Central memory CD8-positive, alpha-beta T cell (primary cell): ENCODE measurements around the gene NKX2-1.

Source experiments
- ATAC-seq: fragments of 150-1000 bp; cut with Tn5 transposase; replicated peaks from 2 replicates; pipeline ENCODE4 v1.10.0; 2022; ENCODE audit warnings: mild to moderate bottlenecking, moderate FRiP score, moderate number of reproducible peaks; ENCODE audit not compliant: poor library complexity, severe bottlenecking; ENCODE audit errors: extremely low read depth
- DNase-seq, 2 donors: peaks; one replicate each; pipeline ENCODE4 v3.0.0; 2021; ENCODE audit warnings: low spot score in 2 of 2
- H3K27ac Mint-ChIP-seq: one replicate; pipeline ENCODE4 v1.8.0; 2022; ENCODE audit warnings: low read depth, mild to moderate bottlenecking, moderate library complexity, mixed read lengths
- H3K27me3 Mint-ChIP-seq: one replicate; pipeline ENCODE4 v1.8.0; 2022; ENCODE audit warnings: mixed read lengths
- H3K36me3 Mint-ChIP-seq: one replicate; pipeline ENCODE4 v1.8.0; 2022; ENCODE audit warnings: mild to moderate bottlenecking, moderate library complexity, mixed read lengths; ENCODE audit not compliant: insufficient read depth
- H3K4me1 Mint-ChIP-seq: one replicate; pipeline ENCODE4 v1.8.0; 2022; ENCODE audit warnings: mixed read lengths
- H3K4me3 Mint-ChIP-seq: one replicate; pipeline ENCODE4 v1.8.0; 2022; ENCODE audit warnings: mild to moderate bottlenecking, moderate library complexity, mixed read lengths
- H3K9me3 Mint-ChIP-seq: one replicate; pipeline ENCODE4 v1.8.0; 2022; ENCODE audit warnings: mixed read lengths

NKX2-1 gene

DNA sequence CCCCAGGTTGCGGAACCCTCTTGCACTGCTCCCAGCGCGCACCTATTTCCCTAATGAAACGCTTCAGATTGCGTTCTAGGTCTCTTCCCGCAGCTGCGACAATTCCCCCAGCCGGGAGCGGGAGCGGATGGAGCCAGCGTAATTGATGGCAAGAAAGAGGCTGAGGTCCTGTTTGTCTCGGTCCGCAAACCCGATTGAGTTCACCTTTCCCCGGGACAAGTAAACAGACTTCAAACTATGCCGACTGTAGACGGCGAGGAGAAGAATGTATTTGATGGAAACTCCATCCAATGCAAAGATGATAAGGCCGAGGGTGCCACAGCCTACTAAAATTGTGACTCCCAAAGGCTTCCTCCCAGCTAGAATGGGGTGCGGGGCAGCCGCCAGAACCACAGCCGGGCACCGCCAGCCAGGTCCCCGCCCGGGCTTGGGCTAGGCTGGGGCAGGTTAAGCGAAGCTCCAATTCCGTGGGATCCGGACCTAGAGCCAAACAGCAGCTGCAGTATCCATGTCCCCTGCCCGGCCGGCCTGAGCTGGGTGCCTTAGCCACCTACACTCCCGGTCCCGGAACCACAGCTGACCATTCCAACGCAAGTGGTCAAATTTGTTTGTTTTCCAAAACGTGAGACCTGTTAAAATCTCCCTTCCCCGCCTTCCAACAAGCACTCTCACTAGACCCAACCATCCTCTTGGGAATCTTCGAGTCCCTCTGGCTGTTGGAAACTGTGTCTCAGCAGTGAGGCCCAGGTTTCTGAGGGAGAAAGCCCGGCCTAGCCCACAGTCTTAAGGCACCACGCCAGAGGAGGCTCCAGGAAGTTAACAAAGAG, 5.5 kb downstream of the NKX2-1 start:
- no peak overlapping the region for H3K27ac Mint-ChIP-seq
- H3K4me3 Mint-ChIP-seq, result no peak overlapping the region
- H3K27me3 Mint-ChIP-seq, result peaks cover 79% of the 10 kb centered on the region
- ATAC-seq, result no peak
- H3K4me1 Mint-ChIP-seq, result peaks cover 3% of the 10 kb centered on the region
- H3K9me3 Mint-ChIP-seq, result no peaks in the 10 kb centered on the region
- DNase-seq, result no peak
- H3K36me3 Mint-ChIP-seq, result no peaks in the 10 kb centered on the region

DNA sequence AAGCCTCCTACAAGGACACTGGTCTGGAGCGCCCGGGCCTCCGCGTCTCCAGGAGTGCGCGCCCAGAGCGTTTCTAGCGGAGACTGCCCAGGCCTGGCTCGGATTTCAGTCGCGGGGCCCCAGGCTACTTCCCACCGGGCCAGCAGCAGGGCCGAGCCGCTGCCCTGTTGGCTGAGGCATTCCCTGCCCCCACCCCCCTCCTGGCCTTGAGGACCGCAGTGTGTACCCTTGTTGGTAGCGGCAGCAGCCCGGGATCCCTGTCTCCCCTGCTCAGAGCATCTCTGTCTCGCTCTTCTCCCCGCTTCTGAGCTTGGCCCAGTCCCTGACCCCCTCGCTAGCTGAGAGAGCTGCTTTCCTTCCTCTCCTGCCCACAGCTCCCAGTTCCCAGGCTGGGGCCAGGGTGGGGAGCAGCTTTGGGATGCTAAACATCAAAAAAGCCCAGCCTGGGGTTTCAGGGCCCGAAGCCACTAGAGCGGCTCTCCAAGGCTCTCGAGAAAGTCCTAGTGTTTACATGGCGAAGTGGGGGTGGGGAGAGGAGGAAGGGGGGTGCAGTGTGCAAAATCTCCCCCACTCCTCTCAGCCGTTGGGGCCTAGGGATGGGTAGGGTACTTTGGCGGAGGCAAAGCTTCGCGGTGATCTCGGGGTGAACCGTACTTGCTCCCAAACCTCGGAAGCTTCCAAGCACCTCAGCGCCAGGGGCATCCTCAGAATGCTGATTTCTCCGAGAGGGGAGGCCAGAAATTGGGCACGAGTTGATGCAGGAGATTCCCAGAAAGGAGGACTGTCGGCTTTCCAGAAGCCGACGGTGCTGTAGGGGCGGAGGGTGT, 6.4 kb downstream of the NKX2-1 start:
- Mint-ChIP-seq H3K4me1 (no peaks in the 10 kb centered on the region), H3K27me3 (peaks cover 82% of the 10 kb centered on the region), H3K27ac (no peak overlapping the region), H3K4me3 (no peak overlapping the region), H3K36me3 (no peaks in the 10 kb centered on the region), H3K9me3 (no peaks in the 10 kb centered on the region)
- ATAC-seq (no peak), DNase-seq (no peak)

DNA sequence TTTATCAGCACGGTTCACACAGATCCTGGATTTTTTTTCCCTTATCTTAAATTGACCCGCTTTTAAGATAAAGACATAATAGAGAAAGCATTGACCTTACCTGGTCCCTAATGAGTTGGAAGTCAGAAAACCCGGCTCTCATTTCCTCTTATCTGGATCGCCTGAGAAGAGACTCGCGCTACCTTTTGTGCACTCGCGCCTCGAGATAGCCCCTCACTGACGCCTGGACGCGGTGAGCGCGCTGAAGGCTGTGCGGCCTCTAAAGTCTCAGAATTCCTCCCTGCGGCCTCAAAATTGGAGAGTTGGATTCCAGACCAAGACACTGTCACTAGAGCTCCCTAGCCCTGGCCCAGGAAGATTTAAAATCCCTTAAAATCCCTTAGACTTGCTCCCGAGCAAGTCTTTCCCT, 7.0 kb downstream of the NKX2-1 start:
- no peak for DNase-seq
- Mint-ChIP-seq H3K4me3 (no peak overlapping the region), H3K4me1 (no peaks in the 10 kb centered on the region), H3K36me3 (no peaks in the 10 kb centered on the region), H3K27ac (no peak overlapping the region), H3K9me3 (no peaks in the 10 kb centered on the region), H3K27me3 (peaks cover 88% of the 10 kb centered on the region)
- ATAC-seq, result no peak

DNA sequence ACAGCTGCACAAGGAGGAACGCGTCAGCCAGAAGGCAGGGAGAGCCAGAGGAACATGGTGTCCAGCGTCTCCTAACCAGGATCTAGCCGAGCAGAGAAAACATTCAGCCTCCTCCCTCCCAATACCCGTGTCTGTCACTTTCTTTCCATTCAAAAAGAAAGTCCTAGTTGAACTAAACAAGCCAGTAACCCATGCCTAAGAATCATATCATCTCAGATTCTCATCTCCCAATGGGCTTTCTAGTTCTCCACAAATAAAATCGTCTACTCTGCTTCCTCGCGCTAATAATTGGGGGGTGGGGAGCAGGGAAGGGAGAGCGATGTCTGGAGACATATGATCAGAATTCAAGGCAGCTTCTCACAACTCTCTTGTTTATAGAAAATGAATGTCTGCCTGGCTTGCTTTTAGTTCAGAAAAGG, 7.4 kb downstream of the NKX2-1 start:
- Mint-ChIP-seq H3K27me3 (peaks cover 92% of the 10 kb centered on the region), H3K4me1 (no peaks in the 10 kb centered on the region), H3K9me3 (no peaks in the 10 kb centered on the region), H3K36me3 (no peaks in the 10 kb centered on the region), H3K4me3 (no peak overlapping the region), H3K27ac (no peak overlapping the region)
- no peak for ATAC-seq
- DNase-seq, result no peak

- ATAC-seq (no peak), DNase-seq (no peak)
- Mint-ChIP-seq H3K27ac (no peak overlapping the region), H3K36me3 (no peaks in the 10 kb centered on the region), H3K4me3 (no peak overlapping the region), H3K27me3 (peaks cover 96% of the 10 kb centered on the region), H3K9me3 (no peaks in the 10 kb centered on the region), H3K4me1 (no peaks in the 10 kb centered on the region)
These were observed 7.9 kb downstream of the NKX2-1 start for GRCh38 chr14:36511981-36512584.

DNA sequence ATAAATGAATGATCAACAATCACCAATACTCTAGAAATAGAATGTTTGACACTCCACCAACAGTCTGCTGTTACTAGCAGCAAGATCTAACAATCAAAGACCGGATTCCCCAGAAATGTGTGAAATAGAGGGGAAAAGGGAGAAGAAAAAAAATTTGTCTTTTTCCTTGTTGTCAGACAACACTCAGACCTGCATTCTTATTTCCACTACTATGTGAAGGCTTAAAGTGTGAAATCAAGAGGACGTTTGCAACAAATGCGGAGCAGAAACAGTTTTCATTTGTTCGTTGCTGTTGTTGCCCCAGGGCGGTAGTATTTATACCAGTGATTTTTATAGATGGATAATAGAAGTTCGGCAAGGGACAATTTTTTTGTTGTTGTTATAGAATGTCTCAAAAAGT, 9.2 kb downstream of the NKX2-1 start:
- no peak for DNase-seq
- ATAC-seq, result no peak
- Mint-ChIP-seq H3K9me3 (peaks cover 7% of the 10 kb centered on the region), H3K4me1 (no peaks in the 10 kb centered on the region), H3K27ac (no peak overlapping the region), H3K36me3 (no peaks in the 10 kb centered on the region), H3K4me3 (no peak overlapping the region), H3K27me3 (peaks cover 96% of the 10 kb centered on the region)

DNA sequence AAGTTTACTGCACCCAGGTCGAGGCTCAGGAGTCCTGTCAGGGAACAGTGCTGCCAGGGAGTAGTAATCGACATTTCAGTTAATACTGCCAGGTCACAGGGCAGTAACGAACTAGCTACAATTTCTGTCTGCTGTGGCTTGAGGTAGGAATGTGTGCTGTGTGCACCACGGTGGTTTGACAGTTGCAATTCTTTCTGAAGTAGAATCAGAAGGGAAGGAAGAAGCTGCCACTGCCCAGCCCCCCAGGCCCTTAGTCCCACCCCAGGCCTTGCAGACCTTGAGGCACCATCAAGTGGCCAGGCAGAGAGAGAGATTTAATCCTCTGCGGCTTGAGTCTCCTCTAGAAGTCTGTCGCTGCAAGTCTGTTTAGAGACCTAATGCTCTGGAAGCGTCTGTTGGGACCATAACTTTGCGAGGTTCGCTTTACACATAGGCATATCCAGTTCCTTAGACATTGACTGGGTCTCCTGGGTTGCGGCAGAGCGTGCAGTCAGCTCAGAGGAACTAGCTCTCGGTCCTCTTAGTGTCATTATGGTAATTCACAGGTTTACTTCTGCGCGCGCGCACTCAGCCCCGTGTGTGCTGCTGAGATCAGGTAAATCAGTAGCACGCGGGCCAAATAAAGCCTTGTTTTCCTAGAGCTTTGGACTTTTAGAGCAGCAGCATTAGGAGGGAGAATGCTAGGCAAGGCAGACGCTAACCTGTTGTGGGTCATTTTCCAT, 9.8 kb downstream of the NKX2-1 start:
- no peaks in the 10 kb centered on the region for H3K36me3 Mint-ChIP-seq
- peaks cover 93% of the 10 kb centered on the region for H3K27me3 Mint-ChIP-seq

DNA sequence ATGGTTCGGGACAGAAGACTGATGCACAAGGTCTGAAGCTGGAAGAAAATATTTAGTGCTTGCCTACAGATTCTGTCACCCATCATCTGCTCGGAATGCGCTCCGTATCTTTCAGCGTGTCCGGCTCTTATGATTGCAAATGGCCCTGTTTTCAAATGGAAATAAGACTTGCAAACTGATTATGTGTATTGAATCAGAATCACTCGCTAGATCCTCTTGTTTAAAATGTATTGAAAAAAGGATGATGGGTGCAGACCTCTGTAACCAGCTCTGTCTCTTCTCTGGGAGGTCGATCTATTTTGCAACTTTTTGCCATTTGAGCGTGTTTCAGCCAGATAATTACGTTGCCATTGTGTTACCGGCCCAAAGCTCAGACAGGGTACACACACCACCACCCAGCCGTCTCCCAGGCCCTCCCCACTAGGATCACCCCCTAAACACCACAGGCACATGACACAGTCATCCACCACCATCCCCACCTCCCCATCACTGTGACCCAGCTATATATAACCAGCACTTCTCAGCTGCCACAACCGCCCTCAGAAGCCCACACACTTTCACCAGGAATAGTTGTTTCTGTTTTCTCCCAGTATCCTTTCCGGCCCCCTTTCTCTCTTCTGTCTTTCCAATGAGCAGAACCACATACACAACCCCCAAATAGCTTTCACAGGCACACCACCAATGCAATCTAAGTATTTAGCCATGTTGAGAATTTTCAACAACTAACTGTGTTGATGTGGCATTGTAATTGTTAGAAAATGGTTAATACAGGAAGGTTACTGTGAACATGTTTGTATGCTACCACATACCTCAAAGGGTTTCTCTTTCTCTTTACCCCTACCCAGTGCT, 10.7 kb downstream of the NKX2-1 start:
- no peaks in the 10 kb centered on the region for H3K36me3 Mint-ChIP-seq
- H3K4me1 Mint-ChIP-seq, result peaks cover 5% of the 10 kb centered on the region
- no peak overlapping the region for H3K27ac Mint-ChIP-seq
- no peak overlapping the region for H3K4me3 Mint-ChIP-seq
- ATAC-seq (no peak), DNase-seq (no peak)
- H3K9me3 Mint-ChIP-seq, result peaks cover 7% of the 10 kb centered on the region
- peaks cover 93% of the 10 kb centered on the region for H3K27me3 Mint-ChIP-seq

More for the DNA sequence above, 9.8 kb downstream of the NKX2-1 start:
- Mint-ChIP-seq H3K9me3 (peaks cover 7% of the 10 kb centered on the region), H3K4me1 (peaks cover under 1% of the 10 kb centered on the region), H3K4me3 (no peak overlapping the region), H3K27ac (no peak overlapping the region)
- ATAC-seq (no peak), DNase-seq (no peak)

GRCh38 chr14:36508418-36509068, 11.5 kb downstream of the NKX2-1 start:
- DNase-seq, result no peak
- Mint-ChIP-seq H3K27me3 (peaks cover 93% of the 10 kb centered on the region), H3K4me3 (no peak overlapping the region), H3K36me3 (no peaks in the 10 kb centered on the region), H3K27ac (no peak overlapping the region), H3K4me1 (peaks cover 5% of the 10 kb centered on the region), H3K9me3 (peaks cover 7% of the 10 kb centered on the region)
- no peak for ATAC-seq

DNA sequence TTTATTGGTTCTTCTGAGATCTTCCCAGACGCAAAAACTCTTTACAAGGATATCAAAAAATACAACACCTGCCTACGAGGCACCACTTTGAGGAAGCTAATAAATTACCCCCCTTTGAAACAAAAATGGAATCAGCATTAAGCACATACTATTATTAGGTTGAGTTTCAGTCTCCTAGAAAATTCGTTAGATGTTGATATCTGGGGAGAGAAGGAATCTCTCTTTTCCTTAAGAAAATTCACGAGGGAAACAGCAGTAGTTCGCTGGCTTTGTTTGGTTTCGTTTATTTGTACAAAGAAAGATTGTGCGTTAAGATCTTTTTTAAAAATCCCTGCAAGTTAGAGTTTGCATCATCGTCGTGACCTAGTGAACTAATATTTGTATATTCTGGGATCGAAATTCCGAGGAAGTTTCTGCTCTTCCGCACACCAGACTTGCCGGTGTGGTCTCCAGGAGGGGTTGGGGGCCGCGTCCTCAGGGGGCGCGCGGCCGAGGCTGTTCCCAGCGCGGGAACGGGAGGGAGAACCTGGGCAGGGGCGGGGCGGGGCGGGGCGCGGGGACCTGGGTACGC, 12.1 kb downstream of the NKX2-1 start:
- no peak for ATAC-seq
- Mint-ChIP-seq H3K27me3 (peaks cover 93% of the 10 kb centered on the region), H3K4me1 (peaks cover 5% of the 10 kb centered on the region), H3K9me3 (peaks cover 7% of the 10 kb centered on the region), H3K27ac (no peak overlapping the region), H3K36me3 (no peaks in the 10 kb centered on the region), H3K4me3 (no peak overlapping the region)
- DNase-seq, result no peak
